ENCODE results near the gene CORO2B.

CORO2B gene

GRCh38 chr15:68653801-68654200 lies 75.0 kb downstream of the CORO2B start:
- Histone ChIP-seq H3K9me3 (ENCODE audit: insufficient read depth, low read length) (no peaks in the 10 kb centered on the region), H4K20me1 (ENCODE audit: low read depth, low read length) (no peaks in the 10 kb centered on the region), H2AFZ (ENCODE audit: low read depth, low read length, severe bottlenecking) (no peak overlapping the region), H3F3A (ENCODE audit: insufficient read depth) (no peaks in the 10 kb centered on the region), H3K9me2 (replicated peaks; ENCODE audit: insufficient read depth, low read length) (no peaks in the 10 kb centered on the region), H3K4me3 (ENCODE audit: insufficient read depth, low read length, poor library complexity, severe bottlenecking) (no peak overlapping the region), H3K36me3 (ENCODE audit: low read length) (no peaks in the 10 kb centered on the region), H3K79me2 (ENCODE audit: insufficient read depth, low read length) (no peaks in the 10 kb centered on the region), H3K27me3 (ENCODE audit: low read length) (no peaks in the 10 kb centered on the region), H3K27ac (ENCODE audit: low read depth, low read length) (no peak overlapping the region), H3K9ac (ENCODE audit: low read length) (no peak overlapping the region), H3K4me2 (ENCODE audit: low read depth, low read length, poor library complexity, severe bottlenecking) (no peak overlapping the region)
- TF ChIP-seq EZH2phosphoT487 (conservative IDR thresholded peaks at IDR 0.05; ENCODE audit: low read length) (no peak), CTCF (IDR thresholded peaks at IDR 0.05; ENCODE audit: insufficient read depth, low read length, poor library complexity, severe bottlenecking) (no peak)

DNA sequence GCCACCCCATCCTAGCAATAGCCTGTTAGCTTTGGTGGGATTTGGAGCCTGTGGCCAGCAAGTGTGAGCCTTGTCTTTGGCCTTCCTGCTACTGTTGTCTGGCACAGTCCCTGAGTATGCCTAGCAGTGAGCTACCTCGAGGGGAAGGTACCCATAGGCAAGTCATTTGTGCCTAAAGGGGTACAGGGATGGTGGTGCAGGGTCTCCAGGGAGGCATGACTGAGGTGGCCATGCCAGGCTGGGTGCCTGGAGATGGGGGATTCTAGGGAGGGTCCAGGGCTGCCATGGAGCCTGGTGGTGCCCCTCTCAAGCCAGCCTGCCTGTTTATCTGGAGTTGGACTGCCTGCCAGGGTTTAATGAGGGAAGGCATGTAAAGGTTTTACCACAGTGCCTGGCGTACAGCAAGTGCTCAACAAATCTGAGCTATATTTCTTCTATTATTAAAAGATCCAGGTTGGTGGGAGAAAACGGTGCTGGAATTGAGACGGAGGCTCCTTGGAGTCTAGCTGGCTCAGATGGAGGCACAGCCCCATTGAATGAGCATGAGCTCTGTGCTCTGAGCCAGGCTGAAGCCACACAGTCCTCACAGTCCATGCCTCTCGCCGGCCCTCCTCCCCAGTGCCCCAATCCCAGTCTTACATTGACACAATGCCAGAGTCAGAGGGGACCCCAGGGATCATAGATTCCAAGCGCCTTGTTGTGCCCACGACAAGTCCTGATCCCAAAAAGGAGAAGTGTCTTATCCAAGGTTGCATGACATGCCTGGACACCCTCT lies 76.2 kb downstream of the CORO2B start:
- no peak overlapping the region for H2AFZ ChIP-seq (ENCODE audit: low read depth, low read length, severe bottlenecking)
- H3K27me3 ChIP-seq (ENCODE audit: low read length), result no peaks in the 10 kb centered on the region
- no peaks in the 10 kb centered on the region for H4K20me1 ChIP-seq (ENCODE audit: low read depth, low read length)
- H3K9me3 ChIP-seq (ENCODE audit: insufficient read depth, low read length), result no peaks in the 10 kb centered on the region
- H3K9ac ChIP-seq (ENCODE audit: low read length), result no peak overlapping the region
- no peaks in the 10 kb centered on the region for H3F3A ChIP-seq (ENCODE audit: insufficient read depth)
- H3K4me2 ChIP-seq (ENCODE audit: low read depth, low read length, poor library complexity, severe bottlenecking), result no peak overlapping the region
- H3K79me2 ChIP-seq (ENCODE audit: insufficient read depth, low read length), result no peaks in the 10 kb centered on the region
- H3K36me3 ChIP-seq (ENCODE audit: low read length), result no peaks in the 10 kb centered on the region
- H3K27ac ChIP-seq (ENCODE audit: low read depth, low read length), result no peak overlapping the region
- TF ChIP-seq CTCF (IDR thresholded peaks at IDR 0.05; ENCODE audit: insufficient read depth, low read length, poor library complexity, severe bottlenecking), result no peak
- TF ChIP-seq EZH2phosphoT487 (conservative IDR thresholded peaks at IDR 0.05; ENCODE audit: low read length), result no peak
- H3K4me3 ChIP-seq (ENCODE audit: insufficient read depth, low read length, poor library complexity, severe bottlenecking), result no peak overlapping the region
- H3K9me2 ChIP-seq (replicated peaks; ENCODE audit: insufficient read depth, low read length), result no peaks in the 10 kb centered on the region

GRCh38 chr15:68655686-68656437 lies 77.1 kb downstream of the CORO2B start:
- Histone ChIP-seq H3K36me3 (ENCODE audit: low read length) (no peaks in the 10 kb centered on the region), H3K9me3 (ENCODE audit: insufficient read depth, low read length) (no peaks in the 10 kb centered on the region), H4K20me1 (ENCODE audit: low read depth, low read length) (no peaks in the 10 kb centered on the region), H3K79me2 (ENCODE audit: insufficient read depth, low read length) (no peaks in the 10 kb centered on the region), H3K4me3 (ENCODE audit: insufficient read depth, low read length, poor library complexity, severe bottlenecking) (no peak overlapping the region), H3F3A (ENCODE audit: insufficient read depth) (no peaks in the 10 kb centered on the region), H3K9ac (ENCODE audit: low read length) (no peak overlapping the region), H3K27ac (ENCODE audit: low read depth, low read length) (no peak overlapping the region), H3K9me2 (replicated peaks; ENCODE audit: insufficient read depth, low read length) (no peaks in the 10 kb centered on the region), H2AFZ (ENCODE audit: low read depth, low read length, severe bottlenecking) (no peak overlapping the region), H3K27me3 (ENCODE audit: low read length) (no peaks in the 10 kb centered on the region), H3K4me2 (ENCODE audit: low read depth, low read length, poor library complexity, severe bottlenecking) (no peak overlapping the region)
- no peak for TF ChIP-seq CTCF (IDR thresholded peaks at IDR 0.05; ENCODE audit: insufficient read depth, low read length, poor library complexity, severe bottlenecking)
- TF ChIP-seq EZH2phosphoT487 (conservative IDR thresholded peaks at IDR 0.05; ENCODE audit: low read length), result no peak
